NCI-H526 treated with DMSO at 0.1 percent for 48 hours (cell line): ENCODE results near the gene ZNF213.
"Not testable (repeated sequence)": the region's sequence is repeated elsewhere in the genome, so short reads cannot be mapped to it uniquely, and the experiment has no call there.

Experiments used
- DNase-seq: peaks from one replicate; lab custom pipeline; 2025; lab: John Stamatoyannopoulos, UW

The ZNF213 gene

GRCh38 chr16:3148256-3149192 lies 13.7 kb downstream of the ZNF213 start:
- no peak for DNase-seq

- DNase-seq, result no peak
These were observed 14.3 kb downstream of the ZNF213 start for GRCh38 chr16:3149193-3149530.

GRCh38 chr16:3149630-3150345 lies 15.0 kb downstream of the ZNF213 start:
- DNase-seq, result peak; percentile 7

- peak; percentile 86 for DNase-seq
These were observed 15.8 kb downstream of the ZNF213 start for GRCh38 chr16:3150346-3151218.

- no peak for DNase-seq
These were observed 17.1 kb downstream of the ZNF213 start for GRCh38 chr16:3152027-3152276.

GRCh38 chr16:3152277-3152990 lies 17.6 kb downstream of the ZNF213 start:
- peak; percentile 70 for DNase-seq

GRCh38 chr16:3152991-3153368 lies 18.2 kb downstream of the ZNF213 start:
- no peak for DNase-seq

- no peak for DNase-seq
These were observed 20.4 kb downstream of the ZNF213 start for GRCh38 chr16:3155181-3155580.

GRCh38 chr16:3155972-3156371 lies 21.1 kb downstream of the ZNF213 start:
- DNase-seq, result no peak

GRCh38 chr16:3157229-3158025 lies 22.6 kb downstream of the ZNF213 start:
- peak; percentile 45 for DNase-seq

GRCh38 chr16:3158026-3158509 lies 23.2 kb downstream of the ZNF213 start:
- DNase-seq, result no peak

GRCh38 chr16:3158510-3159314 lies 23.9 kb downstream of the ZNF213 start:
- peak; percentile 44 for DNase-seq

GRCh38 chr16:3161235-3162018 lies 26.6 kb downstream of the ZNF213 start:
- DNase-seq, result peak; percentile 33

GRCh38 chr16:3164121-3164991 lies 29.5 kb downstream of the ZNF213 start:
- DNase-seq, result no peak

- DNase-seq, result no peak
These were observed 30.4 kb downstream of the ZNF213 start for GRCh38 chr16:3165111-3165822.

- DNase-seq, result no peak
These were observed 31.7 kb downstream of the ZNF213 start for GRCh38 chr16:3166505-3166886.

- DNase-seq, result not testable (repeated sequence)
These were observed 33.9 kb downstream of the ZNF213 start for GRCh38 chr16:3168729-3169128.
